ENCODE data around the gene SPATA9. TPM values are rescaled to one million over a fixed set of nuclear protein-coding genes. Genes with fewer than 3 reads are reported as not detected.
"Not testable (repeated sequence)": the region's sequence is repeated elsewhere in the genome, so short reads cannot be mapped to it uniquely, and the experiment has no call there.

Gene SPATA9
- total RNA-seq, 4 donors from 2014 or later = 0.82 to 1.5 TPM; not detected in 2

DNA sequence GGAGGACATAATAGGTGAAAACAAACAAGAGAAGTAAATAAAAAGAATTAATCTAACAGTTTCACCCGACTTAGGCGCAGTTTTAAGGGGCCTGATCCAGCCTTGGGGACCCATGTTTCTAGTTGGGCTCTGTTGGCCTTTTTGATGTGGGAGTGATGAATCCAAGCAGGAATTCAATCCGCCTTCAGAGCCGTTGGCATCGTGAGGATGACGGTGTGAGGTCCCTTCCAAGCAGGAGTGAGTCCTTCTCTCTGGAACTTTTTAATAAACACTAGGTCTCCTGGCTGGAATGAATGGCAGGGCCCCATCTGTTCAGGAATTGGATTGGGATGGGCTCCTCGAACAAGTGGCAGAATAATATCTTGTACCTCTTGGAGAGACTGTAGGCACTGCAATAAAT, 26.1 kb upstream of the SPATA9 start:
- no peak for TF ChIP-seq POLR2A (IDR thresholded peaks at IDR 0.05)
- TF ChIP-seq EP300 (IDR thresholded peaks at IDR 0.05; ENCODE audit: low read depth) = no peak
- TF ChIP-seq, protein P1, sequence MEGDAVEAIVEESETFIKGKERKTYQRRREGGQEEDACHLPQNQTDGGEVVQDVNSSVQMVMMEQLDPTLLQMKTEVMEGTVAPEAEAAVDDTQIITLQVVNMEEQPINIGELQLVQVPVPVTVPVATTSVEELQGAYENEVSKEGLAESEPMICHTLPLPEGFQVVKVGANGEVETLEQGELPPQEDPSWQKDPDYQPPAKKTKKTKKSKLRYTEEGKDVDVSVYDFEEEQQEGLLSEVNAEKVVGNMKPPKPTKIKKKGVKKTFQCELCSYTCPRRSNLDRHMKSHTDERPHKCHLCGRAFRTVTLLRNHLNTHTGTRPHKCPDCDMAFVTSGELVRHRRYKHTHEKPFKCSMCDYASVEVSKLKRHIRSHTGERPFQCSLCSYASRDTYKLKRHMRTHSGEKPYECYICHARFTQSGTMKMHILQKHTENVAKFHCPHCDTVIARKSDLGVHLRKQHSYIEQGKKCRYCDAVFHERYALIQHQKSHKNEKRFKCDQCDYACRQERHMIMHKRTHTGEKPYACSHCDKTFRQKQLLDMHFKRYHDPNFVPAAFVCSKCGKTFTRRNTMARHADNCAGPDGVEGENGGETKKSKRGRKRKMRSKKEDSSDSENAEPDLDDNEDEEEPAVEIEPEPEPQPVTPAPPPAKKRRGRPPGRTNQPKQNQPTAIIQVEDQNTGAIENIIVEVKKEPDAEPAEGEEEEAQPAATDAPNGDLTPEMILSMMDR (IDR thresholded peaks at IDR 0.05) = no peak
- no peak for TF ChIP-seq POLR2AphosphoS5 (IDR thresholded peaks at IDR 0.05)
- H3K27me3 ChIP-seq = no peaks in the 10 kb centered on the region
- no peak for DNase-seq
- 90 to 91% methylated on average over 4 to 7 of the region's 7 CpGs for WGBS, 2 donors (ENCODE audit: low coverage in 1 of 2)
- H3K27ac ChIP-seq = no peak overlapping the region
- peaks cover 0 to 8% (median 0%) of the 10 kb centered on the region in 4 donors for H3K4me1 ChIP-seq
- in situ Hi-C loops (cut with MboI; ENCODE audit: low pct_ligation_motif_present in 1 of 4, low pct_unique_long_range_greater_than_20kb in 1 of 4, low sequenced_read_pairs in 3 of 4) = no loop called here
- intact Hi-C loops (cut with DNase I; ENCODE audit: low total_unique reads) = no loop called here
- H3K4me3 ChIP-seq = no peak overlapping the region
- no peaks in the 10 kb centered on the region for H3K36me3 ChIP-seq
- no peaks in the 10 kb centered on the region for H3K9me3 ChIP-seq

DNA sequence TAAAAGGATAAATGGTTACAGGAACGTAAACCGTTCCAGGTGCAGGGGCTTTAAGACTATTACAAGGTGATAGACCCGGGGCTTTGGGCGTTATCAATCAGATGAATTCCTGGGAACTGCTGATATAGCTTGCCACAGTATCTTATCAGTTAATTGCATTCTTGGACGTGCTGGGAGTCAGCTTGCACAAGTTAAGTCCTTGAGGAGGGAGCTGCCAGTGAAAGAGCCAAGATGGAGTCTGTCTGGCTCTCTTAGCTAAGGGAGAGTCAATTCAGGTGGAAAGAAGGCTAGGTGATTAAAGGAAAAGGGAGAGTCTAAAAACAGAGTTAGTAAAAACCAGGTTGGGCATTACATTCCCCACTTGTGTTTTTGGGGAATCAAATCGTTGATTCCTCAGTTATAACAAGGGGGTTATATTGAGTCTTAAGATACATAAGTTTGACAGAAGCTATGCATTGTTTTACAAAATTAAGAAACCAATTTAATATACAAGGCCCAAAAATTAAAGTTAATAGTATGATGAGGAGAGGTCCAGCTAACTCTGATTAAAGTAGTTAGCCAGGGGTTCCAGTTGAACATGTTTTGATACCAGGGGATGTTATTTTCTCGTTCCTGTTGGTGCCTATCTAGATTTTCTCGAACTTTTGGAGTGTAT, 24.9 kb upstream of the SPATA9 start:
- H3K4me3 ChIP-seq; H3K4me1 ChIP-seq; H3K27ac ChIP-seq; H3K27me3 ChIP-seq; H3K36me3 ChIP-seq; DNase-seq; H3K9me3 ChIP-seq; intact Hi-C loops (cut with DNase I; ENCODE audit: low total_unique reads); in situ Hi-C loops (cut with MboI; ENCODE audit: low pct_ligation_motif_present in 1 of 4, low pct_unique_long_range_greater_than_20kb in 1 of 4, low sequenced_read_pairs in 3 of 4): not testable (repeated sequence)
- 82% methylated on average over 1 to 8 of the region's 8 CpGs for WGBS, 2 donors (ENCODE audit: low coverage in 1 of 2)

DNA sequence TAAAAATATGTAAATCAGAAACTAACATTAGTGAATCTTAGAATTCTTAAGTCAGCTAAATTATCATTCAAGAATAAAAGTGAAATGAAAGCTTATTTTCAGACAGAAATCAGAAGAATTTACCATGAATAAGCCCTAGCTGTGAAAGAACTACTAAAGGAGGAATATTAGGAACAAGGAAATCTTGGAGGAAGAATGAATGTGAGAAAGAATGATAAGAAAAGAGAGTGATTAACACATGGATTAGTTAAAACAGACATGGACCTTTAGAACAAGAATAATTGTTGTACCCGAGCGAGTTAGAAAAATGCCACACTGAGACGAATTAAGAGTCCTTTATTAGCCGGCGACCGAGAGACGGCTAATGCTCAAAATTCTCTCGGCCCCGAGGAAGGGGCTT, 24.3 kb upstream of the SPATA9 start:
- H3K4me3 ChIP-seq = no peak overlapping the region
- H3K4me1 ChIP-seq = peaks cover 0 to 8% (median 0%) of the 10 kb centered on the region in 4 donors
- intact Hi-C loops (cut with DNase I; ENCODE audit: low total_unique reads) = no loop called here
- H3K27ac ChIP-seq = no peak overlapping the region
- DNase-seq = no peak
- in situ Hi-C loops (cut with MboI; ENCODE audit: low pct_ligation_motif_present in 1 of 4, low pct_unique_long_range_greater_than_20kb in 1 of 4, low sequenced_read_pairs in 3 of 4) = no loop called here
- TF ChIP-seq EP300 (IDR thresholded peaks at IDR 0.05; ENCODE audit: low read depth) (no peak), POLR2A (IDR thresholded peaks at IDR 0.05) (no peak), POLR2AphosphoS5 (IDR thresholded peaks at IDR 0.05) (no peak)
- TF ChIP-seq, protein P1 (IDR thresholded peaks at IDR 0.05) = no peak
- H3K36me3 ChIP-seq = no peaks in the 10 kb centered on the region
- WGBS, 2 donors (ENCODE audit: low coverage in 1 of 2) = 84 to 90% methylated on average over 9 of the region's 9 CpGs
- H3K9me3 ChIP-seq = no peaks in the 10 kb centered on the region
- H3K27me3 ChIP-seq = no peaks in the 10 kb centered on the region

DNA sequence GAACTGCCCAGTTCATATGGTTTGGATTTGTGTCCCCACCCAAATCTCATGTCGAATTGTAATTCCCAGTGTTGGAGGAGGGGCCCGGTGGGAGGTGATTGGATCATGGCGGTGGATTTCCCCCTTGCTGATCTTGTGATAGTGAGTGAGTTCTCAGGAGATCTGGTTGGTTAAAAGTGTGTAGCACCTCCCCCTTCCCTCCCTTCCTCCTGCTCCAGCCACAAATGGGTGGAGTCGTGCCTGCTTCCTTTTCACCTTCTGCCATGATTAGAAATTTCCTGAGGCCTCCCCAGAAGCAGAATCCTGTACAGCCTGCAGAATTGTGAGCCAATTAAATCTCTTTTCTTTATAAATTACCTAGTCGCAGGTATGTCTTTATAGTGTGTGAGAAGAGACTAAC, 23.4 kb upstream of the SPATA9 start:
- intact Hi-C loops (cut with DNase I; ENCODE audit: low total_unique reads); in situ Hi-C loops (cut with MboI; ENCODE audit: low pct_ligation_motif_present in 1 of 4, low pct_unique_long_range_greater_than_20kb in 1 of 4, low sequenced_read_pairs in 3 of 4); H3K9me3 ChIP-seq; H3K27ac ChIP-seq; H3K36me3 ChIP-seq; DNase-seq; H3K27me3 ChIP-seq; H3K4me1 ChIP-seq; H3K4me3 ChIP-seq: not testable (repeated sequence)
- WGBS, 2 donors (ENCODE audit: low coverage in 1 of 2) = 86% methylated on average over 1 to 5 of the region's 5 CpGs

DNA sequence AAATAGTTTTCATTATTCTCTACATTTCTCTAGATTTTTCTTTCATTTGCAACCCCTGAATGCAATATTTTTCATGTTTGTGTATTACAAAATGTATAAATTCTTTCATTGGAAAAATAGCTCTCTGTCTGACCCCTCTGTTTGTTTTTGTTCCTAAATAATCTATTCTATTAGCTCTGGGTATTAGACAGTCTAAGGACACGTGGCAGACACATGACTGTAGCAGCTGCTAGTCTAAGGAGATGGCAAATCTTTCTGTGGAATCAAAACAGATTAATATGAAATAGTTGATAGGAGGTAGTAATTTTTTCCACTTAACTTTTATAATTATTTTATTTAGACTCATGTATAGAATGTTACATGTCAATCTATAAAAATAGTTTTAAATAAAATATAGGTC, 21.4 kb upstream of the SPATA9 start:
- Histone ChIP-seq H3K4me3 (no peak overlapping the region), H3K9me3 (no peaks in the 10 kb centered on the region), H3K36me3 (no peaks in the 10 kb centered on the region), H3K27ac (no peak overlapping the region), H3K4me1 (no peaks in the 10 kb centered on the region), H3K27me3 (no peaks in the 10 kb centered on the region)
- in situ Hi-C loops (cut with MboI; ENCODE audit: low pct_ligation_motif_present in 1 of 4, low pct_unique_long_range_greater_than_20kb in 1 of 4, low sequenced_read_pairs in 3 of 4) = no loop called here
- TF ChIP-seq POLR2A (IDR thresholded peaks at IDR 0.05) = no peak
- no peak for TF ChIP-seq EP300 (IDR thresholded peaks at IDR 0.05; ENCODE audit: low read depth)
- TF ChIP-seq, protein P1 (IDR thresholded peaks at IDR 0.05) = no peak
- TF ChIP-seq POLR2AphosphoS5 (IDR thresholded peaks at IDR 0.05) = no peak
- DNase-seq = no peak
- 73 to 74% methylated on average over 1 of the region's 1 CpG for WGBS, 2 donors (ENCODE audit: low coverage in 1 of 2)
- intact Hi-C loops (cut with DNase I; ENCODE audit: low total_unique reads) = no loop called here
